ENCODE data around the gene ABHD1. TPM values are rescaled to one million over a fixed set of nuclear protein-coding genes. Genes with fewer than 3 reads are reported as not detected.

ABHD1 gene
- total and polyA plus RNA-seq, 2 donors from 2014 or later = 0.69 to 2.9 TPM

DNA sequence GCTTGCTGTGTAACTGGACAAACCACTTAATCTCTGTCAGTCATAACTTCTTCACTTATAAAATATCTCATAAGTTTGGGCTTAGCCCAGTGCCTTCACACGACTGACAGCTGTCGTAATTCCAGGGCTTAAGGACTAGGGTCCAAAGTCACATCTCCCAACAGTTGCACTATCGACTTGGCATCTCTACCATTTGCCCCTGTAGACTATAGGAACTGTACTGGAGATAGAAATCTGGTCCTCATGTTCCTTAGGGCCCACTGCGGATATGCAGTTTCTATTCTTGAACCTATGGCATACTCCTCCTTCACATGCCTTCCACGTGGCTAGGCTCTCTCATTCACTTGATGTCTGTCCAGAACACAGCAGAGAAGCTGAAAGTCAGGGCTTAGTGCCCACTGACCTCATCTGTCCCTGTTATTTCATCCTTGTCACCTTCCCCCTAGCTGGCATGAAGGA lies 2.7 kb downstream of the ABHD1 start:
- H3K4me3 ChIP-seq (ENCODE audit: low read length in 3 of 3) = no peak overlapping the region
- no peak overlapping the region for H3K27ac ChIP-seq (ENCODE audit: low read depth in 2 of 2, low read length in 2 of 2)
- peaks cover 0 to 6% (median 0%) of the 10 kb centered on the region in 3 donors for H3K4me1 ChIP-seq (ENCODE audit: control insufficient read depth in 2 of 3, insufficient read depth in 2 of 3, low read depth in 1 of 3, low read length in 3 of 3)
- FAIRE-seq (no peak), DNase-seq (no peak)
- H3K36me3 ChIP-seq (ENCODE audit: control insufficient read depth in 2 of 3, insufficient read depth in 3 of 3, low read length in 3 of 3) = peaks cover 0 to 7% (median 4%) of the 10 kb centered on the region in 3 donors
- no peaks in the 10 kb centered on the region for H3K27me3 ChIP-seq (ENCODE audit: control insufficient read depth, insufficient read depth, low read length)
- TF ChIP-seq, protein P1, sequence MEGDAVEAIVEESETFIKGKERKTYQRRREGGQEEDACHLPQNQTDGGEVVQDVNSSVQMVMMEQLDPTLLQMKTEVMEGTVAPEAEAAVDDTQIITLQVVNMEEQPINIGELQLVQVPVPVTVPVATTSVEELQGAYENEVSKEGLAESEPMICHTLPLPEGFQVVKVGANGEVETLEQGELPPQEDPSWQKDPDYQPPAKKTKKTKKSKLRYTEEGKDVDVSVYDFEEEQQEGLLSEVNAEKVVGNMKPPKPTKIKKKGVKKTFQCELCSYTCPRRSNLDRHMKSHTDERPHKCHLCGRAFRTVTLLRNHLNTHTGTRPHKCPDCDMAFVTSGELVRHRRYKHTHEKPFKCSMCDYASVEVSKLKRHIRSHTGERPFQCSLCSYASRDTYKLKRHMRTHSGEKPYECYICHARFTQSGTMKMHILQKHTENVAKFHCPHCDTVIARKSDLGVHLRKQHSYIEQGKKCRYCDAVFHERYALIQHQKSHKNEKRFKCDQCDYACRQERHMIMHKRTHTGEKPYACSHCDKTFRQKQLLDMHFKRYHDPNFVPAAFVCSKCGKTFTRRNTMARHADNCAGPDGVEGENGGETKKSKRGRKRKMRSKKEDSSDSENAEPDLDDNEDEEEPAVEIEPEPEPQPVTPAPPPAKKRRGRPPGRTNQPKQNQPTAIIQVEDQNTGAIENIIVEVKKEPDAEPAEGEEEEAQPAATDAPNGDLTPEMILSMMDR (IDR thresholded peaks at IDR 0.05; ENCODE audit: borderline replicate concordance, extremely low read depth, insufficient read depth) = no peak
- no peak overlapping the region for H3K9ac ChIP-seq (ENCODE audit: low read length in 3 of 3)
- intact Hi-C loops (cut with DNase I) = no loop called here
- H3K9me3 ChIP-seq (ENCODE audit: control insufficient read depth in 2 of 3, insufficient read depth in 1 of 3, low read length in 3 of 3) = no peaks in the 10 kb centered on the region

DNA sequence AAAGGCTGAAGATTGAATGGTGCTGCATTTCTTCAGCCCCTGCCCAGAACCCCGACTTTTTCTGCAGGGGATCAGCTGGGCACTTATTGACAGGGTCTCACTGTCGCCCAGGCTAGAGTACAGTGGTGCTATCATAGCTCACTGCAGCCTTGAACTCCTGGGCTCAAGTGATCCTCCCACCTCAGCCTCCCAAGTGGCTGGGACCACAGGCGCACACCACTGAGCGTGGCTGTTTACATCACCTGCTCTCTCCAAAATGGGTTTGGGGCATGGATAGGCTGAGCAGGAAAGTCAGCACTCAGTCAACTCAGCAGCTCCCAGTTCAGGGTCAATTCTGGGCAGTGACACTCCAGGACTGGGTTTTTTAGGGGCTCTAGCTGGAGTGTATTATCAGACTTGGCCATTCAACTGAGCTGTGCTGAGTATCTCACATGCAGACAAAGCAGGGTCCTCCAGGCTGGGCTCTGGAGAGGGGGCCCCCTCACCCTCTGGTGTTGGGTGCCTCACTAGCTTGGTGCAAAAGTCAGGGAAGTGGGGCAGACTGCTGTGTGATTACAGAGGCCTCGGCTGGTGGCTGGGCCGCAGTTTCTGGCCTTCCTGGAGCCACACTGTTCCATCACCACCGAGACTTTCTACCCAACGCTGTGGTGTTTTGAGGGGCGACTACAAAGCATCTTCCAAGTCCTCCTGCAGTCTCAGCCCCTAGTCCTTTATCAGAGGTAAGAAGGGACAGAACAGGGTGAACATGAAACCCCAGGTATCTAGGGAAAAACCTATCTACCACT lies 4.5 kb downstream of the ABHD1 start:
- Histone ChIP-seq H3K9me3 (ENCODE audit: control insufficient read depth in 2 of 3, insufficient read depth in 1 of 3, low read length in 3 of 3) (no peaks in the 10 kb centered on the region), H3K36me3 (ENCODE audit: control insufficient read depth in 2 of 3, insufficient read depth in 3 of 3, low read length in 3 of 3) (peaks cover 2 to 13% (median 6%) of the 10 kb centered on the region in 3 donors), H3K4me1 (ENCODE audit: control insufficient read depth in 2 of 3, insufficient read depth in 2 of 3, low read depth in 1 of 3, low read length in 3 of 3) (peaks cover 0 to 9% (median under 1%) of the 10 kb centered on the region in 3 donors), H3K4me3 (ENCODE audit: low read length in 3 of 3) (no peak overlapping the region), H3K9ac (ENCODE audit: low read length in 3 of 3) (no peak overlapping the region), H3K27ac (ENCODE audit: low read depth in 2 of 2, low read length in 2 of 2) (no peak overlapping the region), H3K27me3 (ENCODE audit: control insufficient read depth, insufficient read depth, low read length) (no peaks in the 10 kb centered on the region)
- intact Hi-C loops (cut with DNase I) = no loop called here
- FAIRE-seq (no peak), DNase-seq (peak in 1 of 5 donors; percentile 59)
- TF ChIP-seq, protein P1 (IDR thresholded peaks at IDR 0.05; ENCODE audit: borderline replicate concordance, extremely low read depth, insufficient read depth) = no peak

GRCh38 chr2:27128668-27129571 lies 5.3 kb downstream of the ABHD1 start:
- no peak overlapping the region for H3K27ac ChIP-seq (ENCODE audit: low read depth in 2 of 2, low read length in 2 of 2)
- intact Hi-C loops (cut with DNase I) = no loop called here
- H3K4me1 ChIP-seq (ENCODE audit: control insufficient read depth in 2 of 3, insufficient read depth in 2 of 3, low read depth in 1 of 3, low read length in 3 of 3) = peaks cover 0 to 13% (median 7%) of the 10 kb centered on the region in 3 donors
- FAIRE-seq (no peak), DNase-seq (peak in 1 of 5 donors; percentile 51)
- H3K27me3 ChIP-seq (ENCODE audit: control insufficient read depth, insufficient read depth, low read length) = no peaks in the 10 kb centered on the region
- no peaks in the 10 kb centered on the region for H3K9me3 ChIP-seq (ENCODE audit: control insufficient read depth in 2 of 3, insufficient read depth in 1 of 3, low read length in 3 of 3)
- H3K9ac ChIP-seq (ENCODE audit: low read length in 3 of 3) = no peak overlapping the region
- TF ChIP-seq, protein P1 (IDR thresholded peaks at IDR 0.05; ENCODE audit: borderline replicate concordance, extremely low read depth, insufficient read depth) = no peak
- no peak overlapping the region for H3K4me3 ChIP-seq (ENCODE audit: low read length in 3 of 3)
- peaks cover 2 to 13% (median 6%) of the 10 kb centered on the region in 3 donors for H3K36me3 ChIP-seq (ENCODE audit: control insufficient read depth in 2 of 3, insufficient read depth in 3 of 3, low read length in 3 of 3)

Data from kidney (tissue), 14 donors.